ENCODE measurements around the gene TNFRSF1A.

The TNFRSF1A gene

GRCh38 chr12:6280672-6281071 is 61.2 kb downstream of the TNFRSF1A start:
- Histone ChIP-seq H3F3A (ENCODE audit: control insufficient read depth, insufficient read depth) (no peaks in the 10 kb centered on the region), H3K9me2 (replicated peaks; ENCODE audit: control insufficient read depth, low read length) (no peaks in the 10 kb centered on the region), H3K9me3 (ENCODE audit: control insufficient read depth, insufficient read depth, low read length) (no peaks in the 10 kb centered on the region), H3K27me3 (ENCODE audit: control insufficient read depth, low read length) (peaks cover 33% of the 10 kb centered on the region), H3K36me3 (ENCODE audit: control insufficient read depth, low read length) (no peaks in the 10 kb centered on the region), H4K20me1 (ENCODE audit: control insufficient read depth, insufficient read depth, low read depth, low read length) (0 out of 2 replicates have a peak, but pooled peaks cover 4% of the 10 kb centered on the region), H3K4me2 (ENCODE audit: low read length) (no peak overlapping the region), H3K4me1 (ENCODE audit: control insufficient read depth, low read length) (peaks cover 10% of the 10 kb centered on the region), H3K4me3 (ENCODE audit: low read length) (no peak overlapping the region), H3K79me2 (ENCODE audit: control insufficient read depth, low read length) (no peaks in the 10 kb centered on the region), H3K27ac (ENCODE audit: low read depth, low read length) (no peak overlapping the region)
- TF ChIP-seq CTCF (IDR thresholded peaks at IDR 0.05; ENCODE audit: low read depth, low read length, poor library complexity, severe bottlenecking) = no peak
- no peak for TF ChIP-seq EZH2phosphoT487 (IDR thresholded peaks at IDR 0.05; ENCODE audit: borderline replicate concordance, low read length)

GRCh38 chr12:6280053-6280469 is 61.8 kb downstream of the TNFRSF1A start:
- no peaks in the 10 kb centered on the region for H3K9me2 ChIP-seq (replicated peaks; ENCODE audit: control insufficient read depth, low read length)
- no peak for TF ChIP-seq EZH2phosphoT487 (IDR thresholded peaks at IDR 0.05; ENCODE audit: borderline replicate concordance, low read length)
- TF ChIP-seq CTCF (IDR thresholded peaks at IDR 0.05; ENCODE audit: low read depth, low read length, poor library complexity, severe bottlenecking) = no peak
- no peak overlapping the region for H3K4me3 ChIP-seq (ENCODE audit: low read length)
- H3K36me3 ChIP-seq (ENCODE audit: control insufficient read depth, low read length) = no peaks in the 10 kb centered on the region
- H4K20me1 ChIP-seq (ENCODE audit: control insufficient read depth, insufficient read depth, low read depth, low read length) = 0 out of 2 replicates have a peak, but pooled peaks cover 4% of the 10 kb centered on the region
- peaks cover 10% of the 10 kb centered on the region for H3K4me1 ChIP-seq (ENCODE audit: control insufficient read depth, low read length)
- peaks cover 33% of the 10 kb centered on the region for H3K27me3 ChIP-seq (ENCODE audit: control insufficient read depth, low read length)
- no peak overlapping the region for H3K4me2 ChIP-seq (ENCODE audit: low read length)
- no peaks in the 10 kb centered on the region for H3F3A ChIP-seq (ENCODE audit: control insufficient read depth, insufficient read depth)
- H3K9me3 ChIP-seq (ENCODE audit: control insufficient read depth, insufficient read depth, low read length) = no peaks in the 10 kb centered on the region
- no peak overlapping the region for H3K27ac ChIP-seq (ENCODE audit: low read depth, low read length)
- H3K79me2 ChIP-seq (ENCODE audit: control insufficient read depth, low read length) = no peaks in the 10 kb centered on the region

GRCh38 chr12:6279631-6280030 is 62.2 kb downstream of the TNFRSF1A start:
- H3K9me3 ChIP-seq (ENCODE audit: control insufficient read depth, insufficient read depth, low read length) = no peaks in the 10 kb centered on the region
- no peaks in the 10 kb centered on the region for H3K36me3 ChIP-seq (ENCODE audit: control insufficient read depth, low read length)
- no peaks in the 10 kb centered on the region for H3F3A ChIP-seq (ENCODE audit: control insufficient read depth, insufficient read depth)
- no peak overlapping the region for H3K4me3 ChIP-seq (ENCODE audit: low read length)
- peaks cover 33% of the 10 kb centered on the region for H3K27me3 ChIP-seq (ENCODE audit: control insufficient read depth, low read length)
- H3K4me2 ChIP-seq (ENCODE audit: low read length) = no peak overlapping the region
- no peak overlapping the region for H3K27ac ChIP-seq (ENCODE audit: low read depth, low read length)
- 0 out of 2 replicates have a peak, but pooled peaks cover 4% of the 10 kb centered on the region for H4K20me1 ChIP-seq (ENCODE audit: control insufficient read depth, insufficient read depth, low read depth, low read length)
- H3K9me2 ChIP-seq (replicated peaks; ENCODE audit: control insufficient read depth, low read length) = no peaks in the 10 kb centered on the region
- H3K4me1 ChIP-seq (ENCODE audit: control insufficient read depth, low read length) = peaks cover 10% of the 10 kb centered on the region
- TF ChIP-seq EZH2phosphoT487 (IDR thresholded peaks at IDR 0.05; ENCODE audit: borderline replicate concordance, low read length) = no peak
- no peak for TF ChIP-seq CTCF (IDR thresholded peaks at IDR 0.05; ENCODE audit: low read depth, low read length, poor library complexity, severe bottlenecking)
- H3K79me2 ChIP-seq (ENCODE audit: control insufficient read depth, low read length) = no peaks in the 10 kb centered on the region

All from DOHH2 (cell line).